ENCODE measurements around the gene HCRTR1. TPM values are rescaled to one million over a fixed set of nuclear protein-coding genes. Genes with fewer than 3 reads are reported as not detected.
A peak's percentile ranks its signal among the peaks of the same experiment; 100 is the strongest.

HCRTR1 gene
- total and polyA plus RNA-seq, 3 donors from 2014 or later, result 0.19 to 0.31 TPM; not detected in 1

GRCh38 chr1:31628931-31629556, 11.6 kb downstream of the HCRTR1 start:
- H3K27ac ChIP-seq, result no peak overlapping the region
- H3K27me3 ChIP-seq, result no peaks in the 10 kb centered on the region
- no peak overlapping the region for H3K4me3 ChIP-seq
- TF ChIP-seq POLR2A (IDR thresholded peaks at IDR 0.05) (no peak), CTCF (IDR thresholded peaks at IDR 0.05) (no peak)
- intact Hi-C loops (cut with DNase I; ENCODE audit: low total_unique reads), result no loop called here
- DNase-seq, result no peak
- no peaks in the 10 kb centered on the region for H3K36me3 ChIP-seq (ENCODE audit: low read depth, missing control alignments)
- no peaks in the 10 kb centered on the region for H3K9me3 ChIP-seq
- H3K4me1 ChIP-seq, result peaks cover 27% of the 10 kb centered on the region
- WGBS, 2 donors, result 85 to 87% methylated on average over 6 of the region's 6 CpGs

- H3K4me3 ChIP-seq, result no peak overlapping the region
- H3K27me3 ChIP-seq, result no peaks in the 10 kb centered on the region
- no peaks in the 10 kb centered on the region for H3K36me3 ChIP-seq (ENCODE audit: low read depth, missing control alignments)
- intact Hi-C loops (cut with DNase I; ENCODE audit: low total_unique reads), result no loop called here
- 90 to 92% methylated on average over 3 of the region's 3 CpGs for WGBS, 2 donors
- no peaks in the 10 kb centered on the region for H3K9me3 ChIP-seq
- H3K27ac ChIP-seq, result no peak overlapping the region
- no peak for DNase-seq
- no peak for TF ChIP-seq CTCF (IDR thresholded peaks at IDR 0.05)
- H3K4me1 ChIP-seq, result peaks cover 8% of the 10 kb centered on the region
These were observed 15.2 kb downstream of the HCRTR1 start for GRCh38 chr1:31632649-31633048.

- no peaks in the 10 kb centered on the region for H3K36me3 ChIP-seq (ENCODE audit: low read depth, missing control alignments)
- TF ChIP-seq CTCF (IDR thresholded peaks at IDR 0.05) (peak in 1 of 3 experiments; percentile 24), POLR2A (IDR thresholded peaks at IDR 0.05) (no peak)
These were observed 15.6 kb downstream of the HCRTR1 start for GRCh38 chr1:31633117-31633516.

GRCh38 chr1:31637915-31638673, 20.6 kb downstream of the HCRTR1 start:
- WGBS, 2 donors, result 61 to 76% methylated on average over 5 of the region's 5 CpGs
- no peak for DNase-seq
- intact Hi-C loops (cut with DNase I; ENCODE audit: low total_unique reads), result no loop called here
- H3K36me3 ChIP-seq (ENCODE audit: low read depth, missing control alignments), result no peaks in the 10 kb centered on the region
- H3K27me3 ChIP-seq, result no peaks in the 10 kb centered on the region
- no peak overlapping the region for H3K27ac ChIP-seq
- no peaks in the 10 kb centered on the region for H3K9me3 ChIP-seq
- H3K4me1 ChIP-seq, result peaks cover under 1% of the 10 kb centered on the region
- no peak overlapping the region for H3K4me3 ChIP-seq
- TF ChIP-seq CTCF (IDR thresholded peaks at IDR 0.05) (no peak), POLR2A (IDR thresholded peaks at IDR 0.05) (no peak)

More at GRCh38 chr1:31633117-31633516, 15.6 kb downstream of the HCRTR1 start:
- peaks cover 3% of the 10 kb centered on the region for H3K4me1 ChIP-seq
- H3K9me3 ChIP-seq, result no peaks in the 10 kb centered on the region
- intact Hi-C loops (cut with DNase I; ENCODE audit: low total_unique reads), result no loop called here
- no peak overlapping the region for H3K27ac ChIP-seq
- WGBS, 2 donors, result 65 to 70% methylated on average over 4 of the region's 4 CpGs
- no peak overlapping the region for H3K4me3 ChIP-seq
- peak; percentile 32 for DNase-seq
- H3K27me3 ChIP-seq, result no peaks in the 10 kb centered on the region
